NCI-H2196 (cell line): ENCODE results near the gene MBD4.
"Not testable (repeated sequence)": the region's sequence is repeated elsewhere in the genome, so short reads cannot be mapped to it uniquely, and the experiment has no call there.

Source experiments
- DNase-seq: peaks from one replicate; lab custom pipeline; 2025; ENCODE audit not compliant: unreplicated experiment; lab: John Stamatoyannopoulos, UW

Gene MBD4

GRCh38 chr3:129432671-129433070, 7.1 kb downstream of the MBD4 start:
- DNase-seq = no peak

GRCh38 chr3:129432036-129432435, 7.7 kb downstream of the MBD4 start:
- no peak for DNase-seq

- DNase-seq = no peak
Observed at GRCh38 chr3:129429602-129430001, 10.1 kb downstream of the MBD4 start.

GRCh38 chr3:129429080-129429451, 10.7 kb downstream of the MBD4 start:
- DNase-seq = no peak

- DNase-seq = peak; percentile 99
Observed at GRCh38 chr3:129428376-129429079, 11.2 kb downstream of the MBD4 start, which contains the start of gene EFCAB12. Gene EFCAB12, minus strand, starts transcription at chr3:129428636. Its CDS starts 148 bp downstream, at chr3:129428488.

- DNase-seq = no peak
Observed at GRCh38 chr3:129428007-129428375, 11.8 kb downstream of the MBD4 start.

- no peak for DNase-seq
Observed at GRCh38 chr3:129425619-129426018, 14.1 kb downstream of the MBD4 start.

- DNase-seq = no peak
Observed at GRCh38 chr3:129425213-129425612, 14.5 kb downstream of the MBD4 start.

- no peak for DNase-seq
Observed at GRCh38 chr3:129424185-129424841, 15.4 kb downstream of the MBD4 start.

- no peak for DNase-seq
Observed at GRCh38 chr3:129422897-129423296, 16.9 kb downstream of the MBD4 start.

- no peak for DNase-seq
Observed at GRCh38 chr3:129421988-129422745, 17.6 kb downstream of the MBD4 start.

- no peak for DNase-seq
Observed at GRCh38 chr3:129421236-129421883, 18.4 kb downstream of the MBD4 start.

- no peak for DNase-seq
Observed at GRCh38 chr3:129419476-129419875, 20.3 kb downstream of the MBD4 start.

- DNase-seq = no peak
Observed at GRCh38 chr3:129418041-129418973, 21.4 kb downstream of the MBD4 start.

GRCh38 chr3:129417326-129417725, 22.4 kb downstream of the MBD4 start:
- DNase-seq = no peak

- no peak for DNase-seq
Observed at GRCh38 chr3:129416415-129416814, 23.3 kb downstream of the MBD4 start.

- DNase-seq = no peak
Observed at GRCh38 chr3:129415830-129416229, 23.9 kb downstream of the MBD4 start.

- DNase-seq = no peak
Observed at GRCh38 chr3:129415378-129415777, 24.4 kb downstream of the MBD4 start.

- DNase-seq = no peak
Observed at GRCh38 chr3:129413687-129414506, 25.9 kb downstream of the MBD4 start.

- not testable (repeated sequence) for DNase-seq
Observed at GRCh38 chr3:129413238-129413637, 26.5 kb downstream of the MBD4 start.
